Hepatocyte (in vitro differentiated cells): ENCODE data around the gene SIK2. TPM values are rescaled to one million over a fixed set of nuclear protein-coding genes. Genes with fewer than 3 reads are reported as not detected.
"Not testable (repeated sequence)": the region's sequence is repeated elsewhere in the genome, so short reads cannot be mapped to it uniquely, and the experiment has no call there.

Source experiments
- DNase-seq: peaks from one replicate; pipeline ENCODE4 v3.0.0-alpha.2; 2016; ENCODE audit warnings: low spot score
- H2AFZ ChIP-seq: fragments of 200-600 bp; sonication (generic); 2 replicates; pipeline ENCODE4 v1.6.0; 2016; ENCODE audit warnings: antibody characterized with exemption, mild to moderate bottlenecking
- H3K27ac ChIP-seq: fragments of 200-600 bp; sonication (generic); 2 replicates; pipeline ENCODE4 v1.5.1; 2016; ENCODE audit warnings: mild to moderate bottlenecking
- H3K27me3 ChIP-seq: fragments of 200-600 bp; sonication (generic); 2 replicates; pipeline ENCODE4 v1.6.1; 2016
- H3K36me3 ChIP-seq: fragments of 200-600 bp; sonication (generic); replicated peaks from 2 replicates; pipeline ENCODE4 v1.5.1; 2016; ENCODE audit warnings: low read depth; ENCODE audit not compliant: insufficient read depth
- H3K4me1 ChIP-seq: fragments of 200-600 bp; sonication (generic); 2 replicates; pipeline ENCODE4 v1.5.1; 2016; ENCODE audit warnings: mild to moderate bottlenecking, moderate library complexity; ENCODE audit not compliant: insufficient read depth
- H3K4me2 ChIP-seq: fragments of 200-600 bp; sonication (generic); 2 replicates; pipeline ENCODE4 v1.6.0; 2016
- H3K4me3 ChIP-seq: fragments of 200-600 bp; sonication (generic); 2 replicates; pipeline ENCODE4 v1.5.1; 2016; ENCODE audit warnings: mild to moderate bottlenecking
- H3K79me2 ChIP-seq: fragments of 200-600 bp; sonication (generic); 2 replicates; pipeline ENCODE4 v1.6.0; 2017; ENCODE audit warnings: mild to moderate bottlenecking
- H3K9me2 ChIP-seq: fragments of 200-600 bp; sonication (generic); replicated peaks from 2 replicates; pipeline ENCODE4 v1.6.0; 2017; ENCODE audit warnings: mild to moderate bottlenecking; ENCODE audit not compliant: insufficient read depth
- H3K9me3 ChIP-seq: fragments of 200-600 bp; sonication (generic); 2 replicates; pipeline ENCODE4 v1.5.1; 2016; ENCODE audit warnings: low read depth, mild to moderate bottlenecking
- H4K20me1 ChIP-seq: fragments of 200-600 bp; sonication (generic); 2 replicates; pipeline ENCODE4 v1.6.0; 2016; ENCODE audit warnings: mild to moderate bottlenecking; ENCODE audit not compliant: insufficient read depth, poor library complexity, severe bottlenecking
- EZH2 ChIP-seq: fragments of 200-600 bp; sonication (generic); IDR thresholded peaks from 2 replicates; pipeline ENCODE4 v1.6.1; 2016; ENCODE audit warnings: antibody characterized with exemption, mild to moderate bottlenecking, borderline replicate concordance
- EZH2phosphoT487 ChIP-seq: fragments of 200-600 bp; sonication (generic); IDR thresholded peaks from one replicate; pipeline ENCODE4 v1.6.1; 2018; ENCODE audit warnings: antibody characterized with exemption, mild to moderate bottlenecking, low read depth, moderate library complexity; ENCODE audit not compliant: unreplicated experiment, severe bottlenecking
- WGBS: methylation state at CpG from one replicate; pipeline ENCODE4 v1.1.6; 2016; ENCODE audit warnings: low lambda C conversion rate; ENCODE audit errors: missing lambda C conversion rate; 5-methylcytosine and 5-hydroxymethylcytosine counted together
- polyA plus RNA-seq: library from polyadenylated mRNA; unstranded; fragments of >200 nt; fragmentation: Nextera tagmentation; extraction: Ambion mirVana; gene quantifications from 2 replicates; pipeline ENCODE4 v1.2.1, GENCODE V29; 2016
- total RNA-seq: library from RNA; depleted of rRNA; stranded (reverse); fragments of >200 nt; gene quantifications from 2 replicates; pipeline ENCODE4 v1.2.3, GENCODE V29; 2014
- TF ChIP-seq, protein P1 (sequence below): fragments of 200-600 bp; sonication (generic); IDR thresholded peaks from 2 replicates; pipeline ENCODE4 v1.5.1; 2016; ENCODE audit warnings: antibody characterized with exemption, mild to moderate bottlenecking; ENCODE audit not compliant: poor library complexity

SIK2 gene
- total and polyA plus RNA-seq, 2 experiments from 2014 or later: 3.1 to 22.2 TPM

DNA sequence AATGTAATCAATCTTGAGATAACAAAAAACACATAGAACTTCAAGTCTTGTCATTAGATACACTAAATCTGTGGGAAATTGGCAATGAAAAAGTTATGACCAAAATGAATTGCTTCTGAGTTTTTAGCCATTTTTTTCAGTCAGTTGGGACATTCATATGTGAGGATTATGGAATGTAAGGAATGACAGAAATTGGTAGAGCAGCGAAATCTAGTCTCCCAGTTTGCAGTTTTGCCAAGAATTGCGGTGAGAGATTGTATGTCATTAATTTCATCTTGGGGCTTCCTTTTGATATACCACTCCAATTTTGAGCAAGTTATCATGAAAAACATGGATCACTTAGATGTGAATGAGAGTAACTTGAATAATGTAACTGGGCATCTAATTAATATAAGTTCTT, 49.9 kb downstream of the SIK2 start:
- Histone ChIP-seq H3K4me1 (no peaks in the 10 kb centered on the region), H3K79me2 (peaks cover 22% of the 10 kb centered on the region), H3K4me3 (no peak overlapping the region), H2AFZ (no peak overlapping the region), H3K9me3 (no peaks in the 10 kb centered on the region), H3K27me3 (no peaks in the 10 kb centered on the region), H3K36me3 (no peaks in the 10 kb centered on the region), H3K9me2 (no peaks in the 10 kb centered on the region), H4K20me1 (no peaks in the 10 kb centered on the region), H3K4me2 (no peak overlapping the region), H3K27ac (no peak overlapping the region)
- DNase-seq: no peak
- no peak for TF ChIP-seq EZH2phosphoT487
- TF ChIP-seq, protein P1, sequence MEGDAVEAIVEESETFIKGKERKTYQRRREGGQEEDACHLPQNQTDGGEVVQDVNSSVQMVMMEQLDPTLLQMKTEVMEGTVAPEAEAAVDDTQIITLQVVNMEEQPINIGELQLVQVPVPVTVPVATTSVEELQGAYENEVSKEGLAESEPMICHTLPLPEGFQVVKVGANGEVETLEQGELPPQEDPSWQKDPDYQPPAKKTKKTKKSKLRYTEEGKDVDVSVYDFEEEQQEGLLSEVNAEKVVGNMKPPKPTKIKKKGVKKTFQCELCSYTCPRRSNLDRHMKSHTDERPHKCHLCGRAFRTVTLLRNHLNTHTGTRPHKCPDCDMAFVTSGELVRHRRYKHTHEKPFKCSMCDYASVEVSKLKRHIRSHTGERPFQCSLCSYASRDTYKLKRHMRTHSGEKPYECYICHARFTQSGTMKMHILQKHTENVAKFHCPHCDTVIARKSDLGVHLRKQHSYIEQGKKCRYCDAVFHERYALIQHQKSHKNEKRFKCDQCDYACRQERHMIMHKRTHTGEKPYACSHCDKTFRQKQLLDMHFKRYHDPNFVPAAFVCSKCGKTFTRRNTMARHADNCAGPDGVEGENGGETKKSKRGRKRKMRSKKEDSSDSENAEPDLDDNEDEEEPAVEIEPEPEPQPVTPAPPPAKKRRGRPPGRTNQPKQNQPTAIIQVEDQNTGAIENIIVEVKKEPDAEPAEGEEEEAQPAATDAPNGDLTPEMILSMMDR: no peak
- TF ChIP-seq EZH2: no peak
- whole genome bisulfite sequencing: 91% methylated on average over 2 of the region's 2 CpGs

DNA sequence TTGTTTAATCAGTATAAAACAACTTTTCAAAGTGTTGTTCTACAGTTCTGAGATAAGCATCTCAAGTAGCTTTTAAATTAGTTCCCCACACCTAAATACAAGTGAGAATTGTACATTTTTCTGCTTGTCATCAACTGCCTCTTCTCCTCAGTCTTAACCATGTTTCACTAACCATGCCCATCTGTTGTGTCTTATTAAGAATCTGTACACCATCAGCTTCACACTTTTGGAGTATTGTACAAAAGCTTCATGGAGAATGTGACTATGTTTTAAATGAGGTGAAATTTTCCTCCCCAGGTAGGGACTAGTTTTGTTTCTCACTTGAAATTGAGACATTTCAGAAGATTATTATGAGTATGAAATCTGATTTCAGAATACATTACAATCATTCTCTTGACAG, 52.4 kb downstream of the SIK2 start:
- Histone ChIP-seq H3K4me2 (no peak overlapping the region), H3K27ac (no peak overlapping the region), H3K4me1 (no peaks in the 10 kb centered on the region), H3K27me3 (no peaks in the 10 kb centered on the region), H4K20me1 (no peaks in the 10 kb centered on the region), H3K9me2 (no peaks in the 10 kb centered on the region), H3K9me3 (no peaks in the 10 kb centered on the region), H3K36me3 (no peaks in the 10 kb centered on the region), H3K4me3 (no peak overlapping the region), H2AFZ (no peak overlapping the region), H3K79me2 (peaks cover 38% of the 10 kb centered on the region)
- TF ChIP-seq, protein P1: no peak
- TF ChIP-seq EZH2phosphoT487: no peak
- no peak for TF ChIP-seq EZH2
- DNase-seq: no peak

DNA sequence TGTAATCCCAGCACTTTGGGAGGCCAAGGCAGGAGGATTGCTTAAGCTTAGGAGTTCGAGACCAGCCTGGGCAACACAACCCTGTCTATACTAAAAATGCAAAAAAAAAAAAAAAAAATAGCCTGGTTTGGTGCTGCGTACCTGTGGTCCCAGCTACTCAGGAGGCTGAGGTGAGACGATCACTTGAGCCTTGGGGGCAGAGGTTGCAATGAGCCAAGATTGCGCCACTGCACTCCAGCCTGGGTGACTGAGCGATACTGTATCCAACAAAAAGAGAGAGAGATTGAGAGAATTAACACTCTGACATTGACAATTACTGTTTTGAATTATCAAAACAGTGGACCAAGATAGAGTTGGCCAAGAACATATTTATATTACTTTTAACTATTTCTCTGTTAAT, 53.7 kb downstream of the SIK2 start:
- no peaks in the 10 kb centered on the region for H3K9me2 ChIP-seq
- H3K4me1 ChIP-seq: no peaks in the 10 kb centered on the region
- 89% methylated on average over 5 of the region's 5 CpGs for WGBS
- no peak for DNase-seq
- H2AFZ ChIP-seq: no peak overlapping the region
- H3K4me2 ChIP-seq: no peak overlapping the region
- no peaks in the 10 kb centered on the region for H3K27me3 ChIP-seq
- H3K36me3 ChIP-seq: no peaks in the 10 kb centered on the region
- no peak overlapping the region for H3K4me3 ChIP-seq
- no peaks in the 10 kb centered on the region for H3K9me3 ChIP-seq
- H3K27ac ChIP-seq: no peak overlapping the region
- H3K79me2 ChIP-seq: peaks cover 37% of the 10 kb centered on the region
- no peaks in the 10 kb centered on the region for H4K20me1 ChIP-seq
- TF ChIP-seq EZH2 (no peak), EZH2phosphoT487 (no peak)
- TF ChIP-seq, protein P1: no peak

DNA sequence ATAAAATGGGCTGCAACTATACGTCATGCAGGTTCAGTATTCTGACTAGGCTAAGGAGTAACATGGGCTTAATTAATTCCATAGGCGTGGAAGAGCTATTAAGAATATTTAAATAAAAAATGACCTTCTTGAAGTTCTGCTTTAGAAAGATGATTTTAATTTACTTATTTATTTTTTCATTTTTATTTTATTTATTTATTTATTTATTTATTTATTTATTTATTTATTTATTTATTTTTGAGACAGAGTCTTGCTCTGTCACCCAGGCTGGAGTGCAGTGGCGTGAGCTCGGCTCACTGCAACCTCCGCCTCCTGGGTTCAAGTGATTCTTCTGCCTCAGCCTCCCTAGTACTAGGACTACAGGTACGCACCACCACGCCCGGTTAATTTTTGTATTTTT, 55.7 kb downstream of the SIK2 start:
- not testable (repeated sequence) for H2AFZ ChIP-seq, DNase-seq, H3K27ac ChIP-seq, H4K20me1 ChIP-seq, H3K9me2 ChIP-seq, H3K36me3 ChIP-seq, H3K27me3 ChIP-seq, H3K4me3 ChIP-seq, H3K9me3 ChIP-seq, H3K4me1 ChIP-seq, H3K4me2 ChIP-seq
- 91% methylated on average over 8 of the region's 8 CpGs for WGBS
- peaks cover 41% of the 10 kb centered on the region for H3K79me2 ChIP-seq

DNA sequence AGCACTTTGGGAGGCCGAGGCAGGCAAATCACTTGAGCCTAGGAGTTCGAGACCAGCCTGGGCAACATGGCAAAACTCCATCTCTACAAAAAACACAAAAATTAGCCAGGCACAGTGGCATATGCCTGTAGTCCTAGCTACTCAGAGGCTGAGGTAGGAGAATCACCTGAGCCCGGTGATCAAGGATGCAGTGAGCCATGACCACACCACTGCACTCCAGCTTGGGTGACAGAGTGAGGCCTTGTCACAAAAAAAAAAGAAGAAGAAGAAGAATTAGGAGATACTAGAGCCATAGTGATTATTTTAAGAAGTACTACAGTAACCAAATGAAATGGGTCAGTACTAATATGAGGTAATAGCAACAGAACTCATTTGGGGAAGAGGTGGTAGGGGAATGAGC, 56.2 kb downstream of the SIK2 start:
- not testable (repeated sequence) for H3K4me3 ChIP-seq, H3K4me1 ChIP-seq, H3K4me2 ChIP-seq, H3K9me2 ChIP-seq, H3K27me3 ChIP-seq, H4K20me1 ChIP-seq, H2AFZ ChIP-seq, DNase-seq, H3K36me3 ChIP-seq, H3K27ac ChIP-seq, H3K9me3 ChIP-seq
- peaks cover 47% of the 10 kb centered on the region for H3K79me2 ChIP-seq
- 100% methylated on average over 3 of the region's 3 CpGs for WGBS
